Lung (tissue), 12 donors: ENCODE measurements around the gene ALAD. TPM values are rescaled to one million over a fixed set of nuclear protein-coding genes. Genes with fewer than 3 reads are reported as not detected.

Source experiments
- ATAC-seq: fragments of 200-7000 bp; cut with Tn5 transposase; one replicate; pipeline ENCODE4 v1.9.1; 2020; ENCODE audit warnings: moderate number of reproducible peaks; ENCODE audit not compliant: insufficient read depth, low FRiP score
- DNase-seq, 3 donors: peaks; one replicate each; pipeline ENCODE4 v3.0.0-alpha.2; 2013 to 2017
- H3K27ac ChIP-seq, 2 donors: one replicate each; pipeline ENCODE4 v1.5.1; 2013; ENCODE audit warnings: mild to moderate bottlenecking in 2 of 2, moderate library complexity in 2 of 2, control low read depth in 1 of 2, inconsistent platforms in 1 of 2, low read depth in 1 of 2, low read length in 1 of 2
- H3K27me3 ChIP-seq, 3 donors: one replicate each; pipeline ENCODE4 v1.5.1; 2013; ENCODE audit warnings: low read length in 2 of 3; ENCODE audit not compliant: control insufficient read depth in 3 of 3, insufficient read depth in 3 of 3
- H3K36me3 ChIP-seq, 4 donors: one replicate each; pipeline ENCODE4 v1.5.1; 2013; ENCODE audit warnings: low read length in 4 of 4, mild to moderate bottlenecking in 1 of 4, moderate library complexity in 1 of 4; ENCODE audit not compliant: control insufficient read depth in 4 of 4, insufficient read depth in 4 of 4
- H3K4me1 ChIP-seq, 5 donors: one replicate each; pipeline ENCODE4 v1.5.1; 2013; ENCODE audit warnings: low read length in 5 of 5, mild to moderate bottlenecking in 2 of 5, moderate library complexity in 1 of 5; ENCODE audit not compliant: control insufficient read depth in 5 of 5, insufficient read depth in 5 of 5
- H3K4me3 ChIP-seq: one replicate; pipeline ENCODE4 v1.5.1; 2013; ENCODE audit warnings: mild to moderate bottlenecking, control low read depth, moderate library complexity
- H3K9ac ChIP-seq, 2 donors: one replicate each; pipeline ENCODE4 v1.5.1; 2013; ENCODE audit warnings: low read length in 2 of 2, control low read depth in 1 of 2; ENCODE audit not compliant: insufficient read depth in 1 of 2
- H3K9me3 ChIP-seq, 4 donors: one replicate each; pipeline ENCODE4 v1.5.1; 2013; ENCODE audit warnings: low read length in 3 of 4, mild to moderate bottlenecking in 1 of 4, moderate library complexity in 1 of 4; ENCODE audit not compliant: control insufficient read depth in 4 of 4, insufficient read depth in 3 of 4
- WGBS, 2 donors: extraction: QIAGEN DNeasy Blood & Tissue Kit; methylation state at CpG; one replicate each; pipeline ENCODE4 v1.1.7; 2013; 5-methylcytosine and 5-hydroxymethylcytosine counted together
- polyA plus RNA-seq, 2 donors: library from polyadenylated mRNA; stranded (reverse); fragments of 200-250 nt; gene quantifications; one replicate each; pipeline ENCODE4 v1.2.1, GENCODE V29; 2013
- total RNA-seq, 2 donors: library from RNA; depleted of rRNA in 1 of 2; stranded (reverse); fragments of >200 nt in 1 of 2; gene quantifications; one replicate each; pipeline ENCODE4 v1.2.1, GENCODE V29; 2014 to 2021
- TF ChIP-seq, protein P1 (sequence below): IDR thresholded peaks from 2 replicates; pipeline ENCODE4 v1.5.1; 2012; ENCODE audit warnings: mild to moderate bottlenecking; ENCODE audit errors: control extremely low read depth, extremely low read depth
- donor health status: control.
- donor health status: control.
- donor health status: Bipolar disorder and iron deficiency.
- donor health status: healthy.
- donor health status: DM: yes; HTN: yes; CAD: no.

ALAD gene
- total and polyA plus RNA-seq, 4 donors = 22.5 to 41.3 (median 28.6) TPM

DNA sequence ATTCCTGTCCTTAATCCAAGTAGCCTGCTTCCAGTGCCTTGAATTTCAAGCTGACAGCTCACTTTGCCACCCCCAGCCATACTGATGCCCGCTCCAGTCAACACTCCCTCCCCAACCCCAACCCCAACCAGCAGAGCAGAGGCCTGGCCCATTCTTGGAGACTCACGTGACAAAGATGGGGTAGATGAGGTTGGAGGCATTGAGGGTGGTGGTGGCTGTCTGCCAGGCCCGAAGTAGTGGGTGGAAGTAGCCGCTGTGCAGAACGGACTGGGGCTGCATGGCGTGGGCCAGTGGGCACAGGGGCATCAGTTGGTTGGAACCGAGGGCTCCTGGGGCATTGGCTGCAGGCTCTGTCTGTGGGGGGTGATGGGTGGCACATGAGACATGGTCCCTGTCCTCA lies 7.8 kb downstream of the ALAD start:
- no peaks in the 10 kb centered on the region for H3K9me3 ChIP-seq
- peaks cover 2 to 40% (median 33%) of the 10 kb centered on the region in 4 donors for H3K36me3 ChIP-seq
- no peak overlapping the region for H3K9ac ChIP-seq
- H3K4me3 ChIP-seq = no peak overlapping the region
- TF ChIP-seq, protein P1, sequence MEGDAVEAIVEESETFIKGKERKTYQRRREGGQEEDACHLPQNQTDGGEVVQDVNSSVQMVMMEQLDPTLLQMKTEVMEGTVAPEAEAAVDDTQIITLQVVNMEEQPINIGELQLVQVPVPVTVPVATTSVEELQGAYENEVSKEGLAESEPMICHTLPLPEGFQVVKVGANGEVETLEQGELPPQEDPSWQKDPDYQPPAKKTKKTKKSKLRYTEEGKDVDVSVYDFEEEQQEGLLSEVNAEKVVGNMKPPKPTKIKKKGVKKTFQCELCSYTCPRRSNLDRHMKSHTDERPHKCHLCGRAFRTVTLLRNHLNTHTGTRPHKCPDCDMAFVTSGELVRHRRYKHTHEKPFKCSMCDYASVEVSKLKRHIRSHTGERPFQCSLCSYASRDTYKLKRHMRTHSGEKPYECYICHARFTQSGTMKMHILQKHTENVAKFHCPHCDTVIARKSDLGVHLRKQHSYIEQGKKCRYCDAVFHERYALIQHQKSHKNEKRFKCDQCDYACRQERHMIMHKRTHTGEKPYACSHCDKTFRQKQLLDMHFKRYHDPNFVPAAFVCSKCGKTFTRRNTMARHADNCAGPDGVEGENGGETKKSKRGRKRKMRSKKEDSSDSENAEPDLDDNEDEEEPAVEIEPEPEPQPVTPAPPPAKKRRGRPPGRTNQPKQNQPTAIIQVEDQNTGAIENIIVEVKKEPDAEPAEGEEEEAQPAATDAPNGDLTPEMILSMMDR = no peak
- no peak for DNase-seq
- H3K27me3 ChIP-seq = no peaks in the 10 kb centered on the region
- H3K4me1 ChIP-seq = peaks cover 0 to 3% (median 0%) of the 10 kb centered on the region in 5 donors
- no peak overlapping the region for H3K27ac ChIP-seq
- WGBS, 2 donors = 94 to 99% methylated on average over 7 of the region's 7 CpGs
- ATAC-seq = no peak

DNA sequence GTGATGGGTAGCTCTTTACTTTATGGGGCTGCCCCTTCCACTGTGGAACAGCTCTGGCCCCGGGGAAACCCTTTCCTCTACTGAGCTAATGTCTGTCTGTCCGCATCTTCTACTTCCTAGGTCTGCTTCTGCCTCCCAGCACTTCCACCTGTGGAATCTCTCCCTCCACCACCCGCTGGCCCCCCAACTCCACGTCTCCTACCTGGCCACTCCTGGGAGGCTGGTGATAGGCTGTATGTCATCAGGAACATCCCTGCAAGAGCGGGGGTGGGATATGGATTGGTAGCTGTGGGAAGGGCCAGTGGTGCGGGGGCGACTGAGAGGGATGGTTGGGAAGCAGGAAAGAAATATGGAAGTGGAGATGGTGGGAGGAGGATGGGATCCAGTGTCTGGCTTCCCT lies 9.2 kb downstream of the ALAD start:
- H3K36me3 ChIP-seq = peaks cover 8 to 47% (median 40%) of the 10 kb centered on the region in 4 donors
- H3K4me1 ChIP-seq = no peaks in the 10 kb centered on the region
- WGBS, 2 donors = 94 to 96% methylated on average over 7 of the region's 7 CpGs

DNA sequence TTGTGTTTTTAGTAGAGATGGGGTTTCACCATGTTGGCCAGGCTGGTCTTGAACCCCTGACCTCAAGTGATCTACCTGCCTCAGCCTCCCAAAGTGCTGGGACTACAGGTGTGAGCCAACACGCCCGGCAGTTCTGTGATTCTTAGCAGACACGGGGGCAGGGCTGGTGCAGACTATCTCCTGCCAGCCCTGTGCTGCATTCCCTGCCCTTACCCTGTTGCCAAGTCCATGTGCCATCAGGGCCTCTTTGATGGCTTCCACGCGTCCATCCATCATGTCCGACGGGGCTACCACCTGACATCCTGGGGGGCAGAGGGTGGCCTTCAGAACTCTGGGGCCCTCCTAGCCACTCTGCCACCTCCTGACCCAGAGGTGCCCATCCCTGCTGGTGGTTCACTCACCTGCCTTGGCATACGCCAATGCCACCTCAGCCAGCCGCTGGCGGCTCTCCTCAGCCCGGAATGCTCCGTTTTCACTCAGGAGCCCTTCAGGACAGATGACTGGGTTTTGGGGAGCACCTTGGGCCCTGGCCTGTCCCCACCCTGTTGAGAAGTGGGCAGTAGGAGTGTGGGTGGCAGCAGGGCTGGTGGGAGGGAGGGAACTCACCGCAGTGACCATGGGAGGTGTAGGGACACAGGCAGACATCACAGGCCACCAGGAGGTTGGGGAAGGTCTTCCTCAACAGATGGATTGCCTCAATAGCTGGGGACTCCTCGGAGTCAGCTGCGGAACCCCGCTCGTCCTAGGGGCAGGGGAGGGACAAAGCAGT lies 10.7 kb downstream of the ALAD start:
- no peak overlapping the region for H3K9ac ChIP-seq
- H3K27ac ChIP-seq = no peak overlapping the region
- peaks cover 8 to 43% (median 40%) of the 10 kb centered on the region in 4 donors for H3K36me3 ChIP-seq
- TF ChIP-seq, protein P1 = no peak
- no peaks in the 10 kb centered on the region for H3K4me1 ChIP-seq
- H3K4me3 ChIP-seq = no peak overlapping the region
- 94 to 96% methylated on average over 17 of the region's 17 CpGs for WGBS, 2 donors
- DNase-seq (no peak), ATAC-seq (no peak)
- no peaks in the 10 kb centered on the region for H3K9me3 ChIP-seq
- no peaks in the 10 kb centered on the region for H3K27me3 ChIP-seq

More for the DNA sequence above, 9.2 kb downstream of the ALAD start:
- no peak overlapping the region for H3K4me3 ChIP-seq
- no peak for DNase-seq
- TF ChIP-seq, protein P1 = no peak
- no peaks in the 10 kb centered on the region for H3K9me3 ChIP-seq
- no peak overlapping the region for H3K27ac ChIP-seq
- ATAC-seq = no peak
- no peak overlapping the region for H3K9ac ChIP-seq
- H3K27me3 ChIP-seq = no peaks in the 10 kb centered on the region
